Femur (tissue), 1 donor: ENCODE measurements around the gene SYT11.
"Not testable (repeated sequence)": the region's sequence is repeated elsewhere in the genome, so short reads cannot be mapped to it uniquely, and the experiment has no call there.

Experiments
- DNase-seq: peaks from one replicate; pipeline ENCODE4 v3.0.0-alpha.2; 2017

The SYT11 gene

GRCh38 chr1:155859234-155859829 lies at the start of gene SYT11:
TSS of gene SYT11 (plus strand) at chr1:155859567. CDS start at chr1:155859762, 195 bp downstream.
- peak; percentile 97 for DNase-seq

- DNase-seq: no peak
These were observed 46.5 kb upstream of the SYT11 start for GRCh38 chr1:155812878-155813277.

GRCh38 chr1:155813672-155814071 lies 45.7 kb upstream of the SYT11 start:
- no peak for DNase-seq

DNA sequence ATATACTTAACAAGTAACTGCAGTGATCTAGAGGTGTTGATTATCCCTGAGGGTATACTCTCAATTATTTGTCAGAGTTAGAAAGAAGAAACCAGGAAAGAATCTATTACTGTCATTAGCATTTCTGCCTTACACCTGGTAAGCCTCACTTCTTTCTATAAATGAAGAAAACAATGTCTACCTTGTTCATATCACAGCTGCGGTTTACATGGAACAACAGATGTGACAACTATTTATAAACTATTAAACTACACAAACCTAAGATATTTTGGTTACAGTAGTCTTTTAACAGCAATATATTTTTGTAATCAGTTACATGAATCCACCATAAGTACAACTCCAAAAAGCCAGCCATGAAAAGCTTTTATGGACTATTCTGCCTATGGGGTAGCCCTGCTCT lies 43.0 kb upstream of the SYT11 start:
- DNase-seq: no peak

DNA sequence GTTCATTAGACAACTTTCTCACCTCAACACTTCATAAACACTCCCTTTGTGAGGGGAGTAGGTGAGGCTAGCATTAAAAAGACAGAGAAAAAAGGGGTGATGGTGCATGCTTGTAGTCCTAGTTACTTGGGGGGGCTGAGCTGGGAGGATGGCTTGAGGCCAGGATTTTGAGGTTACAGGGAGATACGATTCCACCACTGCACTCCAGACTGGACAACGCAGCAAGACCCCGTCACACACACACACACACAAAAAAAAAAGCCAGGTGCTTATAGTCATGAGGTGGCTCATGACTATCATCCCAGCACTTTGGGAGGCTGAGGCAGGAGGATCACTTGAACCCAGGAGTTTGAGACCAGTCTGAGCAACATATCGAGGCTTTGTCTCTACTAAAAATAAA lies 31.9 kb upstream of the SYT11 start:
- DNase-seq: no peak

DNA sequence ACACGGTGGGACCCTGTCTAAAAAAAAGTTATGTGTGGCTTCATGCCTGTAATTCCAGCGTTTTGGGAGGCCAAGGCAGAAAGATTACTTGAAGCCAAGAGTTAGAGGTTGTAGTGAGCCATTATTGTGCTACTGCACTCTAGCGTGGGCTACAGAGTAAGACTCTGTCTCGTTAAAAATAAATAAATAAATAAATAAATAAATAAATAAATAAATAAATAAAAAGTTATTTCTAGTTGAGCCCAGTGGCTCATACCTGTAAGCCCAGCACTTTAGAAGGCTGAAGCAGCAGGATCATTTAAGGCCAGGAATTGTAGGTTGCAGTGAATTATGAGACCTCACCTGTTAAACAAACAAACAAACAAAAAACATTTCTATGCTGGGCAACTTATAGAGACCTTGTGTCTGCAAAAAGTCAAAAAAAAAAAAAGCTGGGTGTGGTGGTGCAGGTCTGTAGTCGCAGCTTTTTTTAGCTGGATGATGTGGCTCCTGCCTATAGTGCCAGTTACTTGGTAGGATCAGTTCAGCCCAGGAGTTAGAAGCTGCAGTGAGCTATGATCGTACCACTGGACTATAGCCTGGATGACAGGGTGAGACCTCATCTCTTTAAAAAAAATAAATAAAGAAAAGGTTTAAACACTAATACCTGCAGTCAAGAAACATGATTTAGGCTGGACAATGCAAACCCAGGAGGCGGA lies 27.9 kb upstream of the SYT11 start:
- no peak for DNase-seq

GRCh38 chr1:155833665-155834295 lies 25.6 kb upstream of the SYT11 start:
- DNase-seq: no peak

DNA sequence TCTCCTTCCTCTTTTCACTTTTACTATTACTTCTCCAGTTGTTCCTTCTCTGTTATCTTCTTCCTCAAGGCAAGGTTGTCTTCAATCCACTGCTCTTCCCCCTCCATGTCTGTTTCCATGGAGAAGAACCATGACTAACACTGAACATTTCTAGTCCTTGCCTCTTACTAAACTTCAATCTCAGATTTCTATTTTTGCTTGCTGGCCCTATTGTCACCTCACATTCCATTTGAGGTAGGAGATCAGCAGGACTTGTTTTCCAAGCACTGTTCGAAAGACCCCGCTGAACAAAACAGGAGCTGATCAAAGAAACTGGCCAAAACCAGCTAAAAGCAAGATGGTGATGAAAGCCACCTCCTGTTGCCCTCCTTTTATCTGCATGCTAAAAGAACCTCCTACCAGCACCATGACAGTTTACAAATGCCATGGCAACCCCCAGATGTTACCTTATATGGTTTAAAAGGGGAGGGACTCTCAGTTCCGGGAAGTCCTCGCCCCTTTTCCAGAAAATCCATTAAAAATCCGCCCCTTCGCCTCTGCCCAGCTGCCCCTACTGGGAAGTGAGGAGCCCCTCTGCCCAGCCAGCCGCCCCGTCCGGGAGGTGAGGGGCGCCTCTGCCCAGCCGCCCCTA lies 25.0 kb upstream of the SYT11 start:
- no peak for DNase-seq

GRCh38 chr1:155834927-155835399 lies 24.4 kb upstream of the SYT11 start:
- DNase-seq: not testable (repeated sequence)

DNA sequence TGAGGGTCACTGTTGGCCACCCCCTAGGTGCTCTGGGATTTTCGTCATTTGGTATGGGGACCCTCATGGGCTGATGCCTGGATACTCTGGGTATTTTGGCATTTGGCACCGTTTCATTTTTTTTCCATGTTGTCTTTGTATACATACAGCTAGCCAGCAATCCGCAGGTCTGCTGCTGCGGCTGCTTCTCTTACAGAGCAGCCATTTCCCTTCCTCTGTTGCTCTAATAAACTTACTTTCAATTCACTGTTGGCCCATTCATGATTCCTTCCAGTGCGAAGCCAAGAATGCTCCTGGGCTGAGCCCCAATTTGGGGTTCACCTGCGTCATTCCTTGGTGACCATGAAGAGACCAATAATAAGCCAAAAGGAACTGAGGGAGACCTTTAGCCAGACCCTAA lies 23.8 kb upstream of the SYT11 start:
- DNase-seq: no peak

DNA sequence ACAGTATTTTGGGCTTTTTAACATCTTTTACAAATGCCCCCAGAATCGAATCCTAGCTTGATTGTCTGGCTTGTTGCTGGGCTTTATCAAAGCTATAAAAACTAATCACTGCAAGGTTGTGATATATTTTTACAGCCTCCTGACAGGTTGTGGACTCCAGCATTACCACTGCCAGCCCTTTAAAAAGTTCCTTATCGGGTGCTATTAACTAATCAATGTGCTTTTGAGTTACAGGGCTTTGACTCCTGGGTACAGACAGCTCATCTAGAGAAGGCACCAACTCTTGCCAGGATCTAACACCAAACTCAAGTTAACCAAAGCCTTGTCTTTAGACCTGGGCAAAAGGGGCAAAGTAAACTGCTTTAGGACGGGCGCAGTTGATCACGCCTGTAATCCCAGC lies 19.0 kb upstream of the SYT11 start:
- DNase-seq: no peak

GRCh38 chr1:155844860-155845421 lies 14.4 kb upstream of the SYT11 start:
- DNase-seq: no peak

GRCh38 chr1:155847823-155848529 lies 11.4 kb upstream of the SYT11 start:
- no peak for DNase-seq

GRCh38 chr1:155850345-155850744 lies 9.0 kb upstream of the SYT11 start:
- DNase-seq: no peak

GRCh38 chr1:155856257-155856974 lies 3.0 kb upstream of the SYT11 start:
- DNase-seq: no peak

DNA sequence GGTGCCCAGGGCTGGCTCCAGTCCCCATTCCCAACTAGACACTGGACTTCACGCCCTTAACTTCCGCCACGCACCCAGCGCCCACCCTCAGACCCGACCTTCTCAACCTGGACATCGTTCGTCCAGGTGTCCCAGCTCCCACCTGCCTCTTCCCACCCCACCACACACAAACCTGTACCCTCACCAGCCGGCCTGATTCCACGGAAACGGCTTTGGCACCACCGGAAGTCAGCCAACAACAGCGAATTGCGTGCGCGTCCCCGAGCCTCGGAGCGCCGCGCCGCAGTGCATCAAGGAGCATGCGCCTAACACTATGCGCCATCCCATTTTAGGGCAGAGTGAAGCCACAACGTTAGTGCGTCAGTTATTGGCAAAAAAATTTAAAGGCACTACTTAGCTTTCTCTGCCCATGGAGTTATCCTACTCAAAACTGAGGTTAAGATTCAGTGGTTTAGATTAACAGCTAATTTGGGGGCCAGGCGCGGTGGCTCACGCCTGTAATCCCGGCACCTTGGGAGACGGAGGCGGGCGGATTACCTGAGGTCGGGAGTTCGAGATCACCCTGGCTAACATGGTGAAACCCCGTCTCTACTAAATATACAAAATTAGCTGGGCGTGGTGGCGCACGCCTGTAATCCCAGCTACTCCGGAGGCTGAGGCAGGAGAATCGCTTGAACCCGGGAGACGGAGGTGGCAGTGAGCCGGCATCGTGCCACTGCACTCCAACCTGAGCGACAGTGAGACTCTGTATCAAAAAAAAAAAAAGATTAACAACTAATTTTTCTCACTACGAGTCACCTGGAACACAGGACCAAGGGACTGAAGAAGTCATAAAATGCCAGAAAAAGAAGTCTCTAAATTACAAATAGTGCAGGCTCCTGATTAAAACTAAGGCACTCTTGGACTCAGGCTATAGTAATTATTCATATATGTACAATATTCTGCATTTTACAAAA lies 2.1 kb upstream of the SYT11 start, which contains the start of gene GON4L:
GON4L (minus strand) TSS at position 240 of the 956 bp plus-strand sequence. CDS start 3,434 bp downstream, outside the sequence.
- DNase-seq: peak; percentile 94

- DNase-seq: peak; percentile 26
These were observed 550 bp upstream of the SYT11 start for GRCh38 chr1:155858800-155859233.

GRCh38 chr1:155859881-155860871 lies 809 bp downstream of the SYT11 start:
- DNase-seq: peak; percentile 94

DNA sequence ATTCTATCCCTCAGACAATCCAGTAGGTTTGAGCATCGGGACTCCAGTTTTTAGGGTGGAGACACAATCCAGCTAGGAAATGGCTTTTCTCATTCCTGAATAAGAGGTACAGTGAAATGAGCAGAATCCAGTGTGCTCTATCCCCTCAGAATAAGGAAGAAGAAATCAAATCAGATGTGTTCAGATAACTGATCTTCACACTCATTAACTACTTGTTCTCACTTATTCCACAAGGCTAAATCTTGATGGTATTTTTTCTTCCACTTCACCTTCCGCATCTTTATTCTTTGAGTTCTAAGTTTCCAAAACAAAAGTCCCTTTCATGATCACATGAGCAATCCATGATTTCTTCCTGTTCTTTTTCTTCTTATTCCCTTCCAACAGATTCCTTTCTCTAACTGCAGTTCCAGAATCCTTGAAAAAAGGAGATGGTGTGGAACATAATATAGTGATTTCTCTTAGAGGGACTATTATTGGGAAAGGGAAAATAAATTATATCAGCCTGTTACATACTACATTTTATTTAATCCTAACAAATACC lies 1.7 kb downstream of the SYT11 start:
- no peak for DNase-seq
